ENCODE measurements around the gene MAP2K2.

DNA sequence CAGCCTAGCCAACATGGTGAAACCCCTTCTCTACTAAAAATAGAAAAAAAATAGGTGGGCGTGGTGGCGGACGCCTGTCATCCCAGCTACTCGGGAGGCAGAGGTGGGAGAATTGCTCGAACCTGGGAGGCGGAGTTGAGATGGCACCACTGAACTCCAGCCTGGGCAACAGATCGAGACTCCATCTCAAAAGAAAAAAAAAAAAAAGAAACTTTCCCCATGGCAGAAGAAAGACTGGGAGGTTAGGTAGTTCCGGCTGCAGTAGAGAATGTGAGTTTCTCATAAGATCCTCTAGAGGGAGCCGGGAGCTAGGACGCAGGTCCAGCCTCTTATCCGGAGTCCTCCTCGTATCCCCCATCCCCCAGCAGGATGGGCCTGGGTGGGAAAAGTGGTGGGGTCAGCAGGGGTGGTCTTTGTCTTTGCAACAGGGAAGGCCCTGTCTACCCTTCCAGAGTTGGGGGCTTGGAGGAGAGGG lies 16.4 kb upstream of the MAP2K2 start:
- TF ChIP-seq POLR2A (IDR thresholded peaks at IDR 0.05), result no peak
- TF ChIP-seq, protein P1, sequence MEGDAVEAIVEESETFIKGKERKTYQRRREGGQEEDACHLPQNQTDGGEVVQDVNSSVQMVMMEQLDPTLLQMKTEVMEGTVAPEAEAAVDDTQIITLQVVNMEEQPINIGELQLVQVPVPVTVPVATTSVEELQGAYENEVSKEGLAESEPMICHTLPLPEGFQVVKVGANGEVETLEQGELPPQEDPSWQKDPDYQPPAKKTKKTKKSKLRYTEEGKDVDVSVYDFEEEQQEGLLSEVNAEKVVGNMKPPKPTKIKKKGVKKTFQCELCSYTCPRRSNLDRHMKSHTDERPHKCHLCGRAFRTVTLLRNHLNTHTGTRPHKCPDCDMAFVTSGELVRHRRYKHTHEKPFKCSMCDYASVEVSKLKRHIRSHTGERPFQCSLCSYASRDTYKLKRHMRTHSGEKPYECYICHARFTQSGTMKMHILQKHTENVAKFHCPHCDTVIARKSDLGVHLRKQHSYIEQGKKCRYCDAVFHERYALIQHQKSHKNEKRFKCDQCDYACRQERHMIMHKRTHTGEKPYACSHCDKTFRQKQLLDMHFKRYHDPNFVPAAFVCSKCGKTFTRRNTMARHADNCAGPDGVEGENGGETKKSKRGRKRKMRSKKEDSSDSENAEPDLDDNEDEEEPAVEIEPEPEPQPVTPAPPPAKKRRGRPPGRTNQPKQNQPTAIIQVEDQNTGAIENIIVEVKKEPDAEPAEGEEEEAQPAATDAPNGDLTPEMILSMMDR (IDR thresholded peaks at IDR 0.05), result peak; percentile 31 to 69 (median 44)
